ENCODE results near the gene ZNF740.
"Not testable (repeated sequence)": the region's sequence is repeated elsewhere in the genome, so short reads cannot be mapped to it uniquely, and the experiment has no call there.

ZNF740 gene

GRCh38 chr12:53195516-53196420 lies 15.2 kb downstream of the ZNF740 start:
- no peak for DNase-seq

DNA sequence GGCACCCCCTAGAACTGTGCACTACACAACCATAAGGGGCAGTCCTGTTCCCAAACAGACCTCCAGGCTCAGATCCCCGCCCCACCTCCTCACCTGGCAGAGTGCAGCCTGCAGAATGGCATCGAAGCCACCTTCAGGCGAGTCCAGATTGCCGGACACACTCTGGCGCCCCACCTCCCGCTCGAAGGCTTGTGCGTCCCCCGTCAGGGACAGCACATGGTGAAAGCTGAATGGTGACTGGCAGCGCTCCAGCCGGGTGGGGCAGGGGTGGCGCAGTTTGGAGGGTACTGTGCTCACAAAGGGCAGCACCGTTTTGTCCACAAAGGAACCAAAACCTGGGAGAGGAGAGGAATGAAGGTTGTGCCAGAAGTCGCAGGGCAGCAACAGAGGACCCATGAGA lies 16.0 kb downstream of the ZNF740 start:
- no peak for DNase-seq

DNA sequence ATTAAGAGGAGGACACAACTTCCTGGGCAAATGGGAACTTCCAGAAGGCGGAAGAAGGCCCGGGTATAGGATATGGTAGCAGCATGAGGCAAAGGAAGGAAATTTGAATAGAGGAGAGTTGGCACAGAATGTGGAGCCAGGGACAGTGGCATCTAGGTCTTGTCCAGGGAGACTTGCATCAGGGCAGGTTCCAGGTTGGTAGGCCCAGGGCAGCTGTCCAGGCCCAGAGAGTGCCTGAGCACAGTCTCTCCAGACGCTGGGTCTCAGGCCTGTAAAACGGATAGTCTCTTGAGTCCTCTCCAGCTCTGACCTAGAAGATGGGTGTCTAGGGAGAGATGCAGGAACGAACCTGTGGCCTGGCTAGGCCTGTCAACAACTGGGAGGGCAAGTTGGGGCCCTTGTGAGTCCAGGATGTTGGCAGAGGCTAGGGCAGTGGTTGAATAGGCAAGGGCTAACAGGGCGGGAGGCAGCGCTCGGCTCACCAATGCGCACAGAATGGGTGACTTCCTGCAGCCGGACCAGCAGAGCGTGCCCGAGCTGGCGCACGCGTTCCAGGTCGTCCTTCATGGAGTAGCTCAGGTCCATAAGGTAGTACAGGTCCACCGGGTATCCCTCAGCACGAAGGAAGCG lies 16.6 kb downstream of the ZNF740 start:
- no peak for DNase-seq

GRCh38 chr12:53198486-53199110 lies 18.1 kb downstream of the ZNF740 start:
- DNase-seq, result no peak

GRCh38 chr12:53199700-53200099 lies 19.2 kb downstream of the ZNF740 start:
- DNase-seq, result no peak

DNA sequence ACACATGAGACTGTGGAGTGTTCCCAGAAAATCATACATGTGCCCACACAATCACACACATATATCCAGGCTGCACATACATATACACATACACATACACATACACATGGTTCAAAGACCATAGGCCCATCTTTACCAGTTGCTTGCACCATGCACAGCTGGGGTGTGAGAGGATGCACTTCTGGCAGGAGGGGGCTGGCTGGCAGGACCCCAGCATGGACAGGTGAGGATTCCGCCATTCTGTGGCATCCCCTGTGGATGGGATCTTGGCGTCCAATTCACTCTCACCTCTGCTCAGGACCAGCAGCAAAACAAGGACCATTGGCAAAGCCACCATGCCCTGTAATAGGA lies 19.6 kb downstream of the ZNF740 start:
- DNase-seq, result no peak

GRCh38 chr12:53200458-53201176 lies 20.1 kb downstream of the ZNF740 start:
- no peak for DNase-seq

DNA sequence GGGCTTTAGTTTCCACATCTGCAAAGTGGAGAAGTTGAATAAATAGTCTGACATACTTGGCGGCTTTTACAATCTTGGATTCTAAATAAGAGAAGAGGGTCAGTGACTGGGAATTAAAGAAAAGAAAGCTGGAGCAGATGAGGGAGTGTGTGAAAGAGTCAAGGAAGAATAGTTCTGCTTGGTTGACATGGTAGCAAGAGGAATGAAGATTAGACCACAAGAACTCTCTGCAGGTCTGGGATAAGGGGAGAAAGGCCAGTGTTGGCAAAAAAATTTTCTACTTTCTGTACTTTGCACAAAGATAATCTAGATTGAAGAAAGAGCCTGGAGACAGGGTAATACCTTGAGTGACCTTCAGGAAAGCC lies 20.6 kb downstream of the ZNF740 start:
- no peak for DNase-seq

DNA sequence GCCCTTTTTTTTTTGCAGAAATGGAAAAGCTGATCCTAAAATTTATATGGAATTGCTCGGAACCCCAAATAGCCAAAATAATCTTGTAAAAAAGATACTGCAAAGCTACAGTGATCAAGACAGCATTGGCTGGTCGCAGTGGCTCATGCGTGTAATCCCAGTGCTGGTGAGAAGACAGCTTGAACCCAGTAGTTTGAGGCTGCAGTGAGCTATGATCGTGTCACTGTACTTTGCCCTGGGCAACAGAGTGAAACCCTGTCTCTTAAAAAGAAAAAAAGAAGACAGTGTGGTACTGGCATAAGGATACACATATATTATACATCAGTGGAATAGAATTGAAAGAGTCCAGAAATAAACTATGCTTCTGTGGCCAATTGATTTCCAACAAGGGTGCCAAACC lies 21.1 kb downstream of the ZNF740 start:
- DNase-seq, result no peak

DNA sequence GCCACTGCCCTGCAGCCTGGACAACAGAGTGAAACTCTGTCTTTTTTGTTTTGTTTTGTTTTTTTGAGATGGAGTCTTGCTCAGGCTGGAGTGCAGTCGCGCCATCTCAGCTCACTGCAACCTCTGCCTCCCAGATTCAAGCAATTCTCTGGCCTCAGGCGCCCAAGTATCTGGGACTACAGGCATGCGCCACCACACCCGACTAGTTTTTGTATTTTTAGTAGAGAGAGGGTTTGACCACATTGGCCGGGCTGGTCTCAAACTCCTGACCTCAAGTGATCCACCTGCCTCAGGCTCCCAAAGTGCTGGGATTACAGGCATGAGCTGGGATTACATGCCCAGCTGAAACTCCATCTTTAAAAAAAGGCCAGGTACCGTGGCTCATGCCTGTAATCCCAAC lies 21.8 kb downstream of the ZNF740 start:
- not testable (repeated sequence) for DNase-seq

DNA sequence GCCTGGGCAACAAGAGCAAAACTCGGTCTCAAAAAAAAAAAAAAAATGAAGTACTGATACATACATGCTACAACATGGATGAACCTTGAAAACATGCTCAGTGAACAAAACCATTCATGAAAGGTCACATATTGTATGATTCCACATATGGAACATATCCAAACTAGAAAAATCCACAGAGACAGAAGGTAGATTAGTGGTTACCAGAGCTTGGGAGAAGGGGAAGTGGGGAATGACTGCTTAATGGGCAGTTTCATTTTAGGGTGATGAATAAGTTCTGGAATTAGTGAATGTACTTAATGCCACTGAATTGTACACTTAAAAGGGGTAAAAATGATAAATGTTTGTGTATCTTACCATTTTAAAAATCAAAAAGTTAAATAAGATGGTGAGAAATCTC lies 23.8 kb downstream of the ZNF740 start:
- DNase-seq, result no peak

- DNase-seq, result peak; percentile 88
These were observed 25.4 kb downstream of the ZNF740 start for GRCh38 chr12:53205747-53206419.

- no peak for DNase-seq
These were observed 26.5 kb downstream of the ZNF740 start, which contains the start of gene ITGB7 for GRCh38 chr12:53207042-53207441. TSS of gene ITGB7 (minus strand) at chr12:53207251. CDS start at chr12:53200443, 6,808 bp downstream.

DNA sequence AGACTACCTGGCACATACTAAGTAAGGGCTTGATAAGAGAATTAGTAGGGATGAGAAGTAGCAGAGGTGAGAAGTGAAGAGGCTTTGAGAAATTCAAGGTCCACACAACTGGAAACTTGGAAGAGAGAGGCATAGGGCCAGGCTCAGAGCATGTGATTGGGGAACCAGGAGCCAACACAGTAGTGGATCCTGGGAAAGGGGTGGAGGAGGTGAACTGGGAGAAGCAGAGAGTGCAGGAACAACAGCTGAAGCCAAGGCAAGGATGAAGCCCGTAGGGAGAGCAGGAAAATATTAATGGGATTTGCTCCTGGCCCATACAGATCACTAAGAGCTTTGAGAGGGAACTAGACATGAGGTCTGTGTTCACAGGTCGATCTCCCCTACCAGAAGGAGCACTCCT lies 27.9 kb downstream of the ZNF740 start:
- no peak for DNase-seq

DNA sequence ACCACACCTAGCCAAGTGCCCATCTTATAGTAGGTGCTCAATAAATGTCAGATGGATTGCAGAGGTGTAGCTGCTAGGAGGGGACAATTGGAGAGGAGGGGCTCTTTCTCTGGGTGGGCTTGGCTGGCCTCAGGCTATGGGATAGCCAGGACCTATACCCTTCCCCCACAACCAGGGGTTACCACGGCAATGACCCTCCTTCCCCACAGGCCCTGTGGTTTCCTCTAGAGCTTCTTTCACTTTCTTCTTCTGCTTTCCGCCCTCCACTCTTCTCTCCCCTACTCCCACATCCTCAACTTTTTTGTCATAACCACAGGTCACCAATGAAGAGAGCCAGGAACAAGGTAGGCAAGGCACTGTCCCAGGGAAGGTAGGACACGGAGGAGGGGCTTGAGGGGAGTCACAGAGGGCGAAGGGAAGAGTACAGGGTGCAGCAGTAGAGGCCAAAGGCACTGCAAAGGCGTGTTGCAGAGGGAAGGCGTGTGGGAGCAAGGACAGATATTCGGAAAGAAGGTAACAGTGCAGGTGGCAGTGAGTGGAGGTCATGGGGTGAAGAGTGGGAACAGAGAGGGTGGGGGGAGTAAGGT lies 28.4 kb downstream of the ZNF740 start:
- DNase-seq, result no peak

DNA sequence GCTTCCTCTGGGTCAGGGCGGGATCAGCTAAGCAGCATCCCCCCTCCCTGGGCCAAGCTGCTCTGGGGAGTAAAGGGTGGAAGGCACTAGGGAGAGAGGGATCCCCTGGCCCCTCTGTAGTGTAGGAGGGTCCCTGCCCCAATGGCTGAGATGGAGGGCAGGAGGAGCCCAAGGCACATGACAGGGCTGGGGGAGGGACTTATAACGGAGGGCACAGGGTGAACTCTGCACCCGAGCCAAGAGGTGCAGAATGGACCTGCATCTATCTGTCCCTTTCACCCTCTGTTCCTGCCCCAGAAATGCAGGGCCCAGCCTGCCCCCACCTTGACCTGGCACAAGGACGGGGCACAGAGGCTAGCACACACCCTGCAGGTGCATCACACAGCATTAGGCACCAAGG lies 30.3 kb downstream of the ZNF740 start:
- no peak for DNase-seq

GRCh38 chr12:53211476-53212381 lies 31.2 kb downstream of the ZNF740 start:
- DNase-seq, result no peak

DNA sequence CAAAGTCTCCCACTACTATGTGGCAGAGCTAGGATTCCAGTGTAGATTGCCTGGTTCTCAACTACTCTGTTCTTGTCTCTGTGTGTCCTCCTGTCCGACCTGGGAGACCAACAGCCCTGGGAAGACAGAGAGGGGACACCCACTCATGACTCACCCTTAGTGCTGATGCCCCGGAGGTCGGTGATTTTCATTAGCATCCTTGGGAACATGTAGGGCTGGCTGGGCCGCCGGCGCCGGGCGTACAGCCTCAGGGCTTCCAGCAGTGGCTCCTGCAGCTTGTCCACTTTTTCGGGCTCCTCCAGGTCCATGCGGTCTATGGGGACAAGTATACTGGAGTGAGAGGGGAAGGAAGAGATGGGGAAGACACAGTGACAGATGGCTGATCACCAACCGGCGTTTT lies 32.4 kb downstream of the ZNF740 start:
- no peak for DNase-seq

DNA sequence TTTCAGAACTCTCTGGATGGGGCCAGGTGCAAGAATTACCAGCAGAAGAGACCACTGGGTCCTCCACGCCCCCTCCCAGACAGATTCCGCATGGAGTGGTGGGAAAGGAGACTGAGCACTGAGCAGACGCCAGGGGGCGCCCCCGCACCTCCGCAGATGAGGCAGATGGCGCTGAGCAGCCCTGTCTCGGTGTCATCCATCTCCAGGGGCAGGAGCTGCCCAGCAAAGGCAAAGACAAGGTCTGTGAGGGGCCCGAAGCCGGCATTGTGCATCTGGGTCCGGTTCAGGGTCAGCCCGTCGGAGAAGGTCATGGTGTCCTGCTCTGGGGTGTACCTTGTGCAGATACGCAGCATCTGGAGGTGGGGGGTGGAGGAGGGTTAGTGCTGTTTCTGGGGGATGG lies 32.8 kb downstream of the ZNF740 start:
- peak; percentile 77 for DNase-seq

DNA sequence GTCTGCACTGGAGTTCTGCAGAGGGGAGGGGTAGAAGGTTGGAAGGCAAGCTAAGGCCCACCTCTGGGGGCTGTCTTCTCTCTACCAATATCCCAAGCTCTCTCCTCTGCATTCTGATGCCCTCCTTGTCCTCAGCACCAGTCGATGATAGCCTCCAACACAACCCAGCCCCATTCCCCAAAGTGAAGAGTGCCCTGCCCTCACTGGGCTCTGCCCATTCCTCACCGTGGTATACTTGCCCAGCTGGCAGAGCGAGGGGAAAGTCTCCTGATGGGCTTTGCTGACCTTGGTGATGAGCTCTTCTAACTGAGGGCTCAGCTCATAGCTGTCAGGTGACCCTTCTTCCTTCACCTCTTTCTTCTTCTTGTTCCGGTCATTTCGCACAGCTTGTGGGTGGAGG lies 33.7 kb downstream of the ZNF740 start:
- DNase-seq, result no peak
